Endodermal cell (in vitro differentiated cells): ENCODE results near the gene PABPN1L. TPM values are rescaled to one million over a fixed set of nuclear protein-coding genes. Genes with fewer than 3 reads are reported as not detected.

Experiments used
- DNase-seq: peaks from one replicate; pipeline ENCODE4 v3.0.0-alpha.2; 2017
- H3K27ac ChIP-seq: 2 replicates; pipeline ENCODE4 v1.5.1; 2013; ENCODE audit warnings: mild to moderate bottlenecking, low read depth, low read length, moderate library complexity
- H3K27me3 ChIP-seq: 2 replicates; pipeline ENCODE4 v1.6.1; 2013; ENCODE audit warnings: mild to moderate bottlenecking, low read length, moderate library complexity; ENCODE audit not compliant: insufficient read depth, control insufficient read depth, poor library complexity, severe bottlenecking
- H3K36me3 ChIP-seq: 2 replicates; pipeline ENCODE4 v1.7.0; 2013; ENCODE audit warnings: mild to moderate bottlenecking, low read length, moderate library complexity; ENCODE audit not compliant: control insufficient read depth, insufficient read depth
- H3K4me1 ChIP-seq: one replicate; pipeline ENCODE4 v1.7.0; 2013; ENCODE audit warnings: low read length; ENCODE audit not compliant: control insufficient read depth, insufficient read depth
- H3K4me3 ChIP-seq: 2 replicates; pipeline ENCODE4 v1.5.1; 2013; ENCODE audit warnings: mild to moderate bottlenecking, low read length, moderate library complexity
- H3K9ac ChIP-seq: 2 replicates; pipeline ENCODE4 v1.6.1; 2013; ENCODE audit warnings: mild to moderate bottlenecking, low read length, moderate library complexity; ENCODE audit not compliant: poor library complexity, severe bottlenecking; ENCODE audit errors: extremely low read depth
- H3K9me3 ChIP-seq: 2 replicates; pipeline ENCODE4 v1.6.1; 2013; ENCODE audit warnings: mild to moderate bottlenecking, low read length, moderate library complexity; ENCODE audit not compliant: control insufficient read depth
- H3K27ac Mint-ChIP-seq: 2 replicates; pipeline ENCODE4 v1.8.0; 2020; ENCODE audit warnings: mixed read lengths
- H3K27me3 Mint-ChIP-seq: 2 replicates; pipeline ENCODE4 v1.8.0; 2021; ENCODE audit warnings: mild to moderate bottlenecking, mixed read lengths; ENCODE audit not compliant: insufficient read depth
- H3K36me3 Mint-ChIP-seq: 2 replicates; pipeline ENCODE4 v1.8.0; 2020; ENCODE audit warnings: low read depth, mixed read lengths
- H3K4me1 Mint-ChIP-seq: 2 replicates; pipeline ENCODE4 v1.8.0; 2020; ENCODE audit warnings: mixed read lengths
- H3K4me3 Mint-ChIP-seq: 2 replicates; pipeline ENCODE4 v1.8.0; 2020; ENCODE audit warnings: mild to moderate bottlenecking, moderate library complexity, mixed read lengths
- H3K9me3 Mint-ChIP-seq: 2 replicates; pipeline ENCODE4 v1.8.0; 2020; ENCODE audit warnings: mild to moderate bottlenecking, mixed read lengths
- WGBS, 2 experiments: methylation state at CpG; one replicate each; pipeline versions ENCODE4 v1.1.5 to v1.1.7; 2013; ENCODE audit warnings: missing lambda C conversion rate in 2 of 2, mixed read lengths in 1 of 2; ENCODE audit not compliant: insufficient coverage in 1 of 2, insufficient read length in 1 of 2; 5-methylcytosine and 5-hydroxymethylcytosine counted together
- total RNA-seq, 2 donors: library from RNA; stranded (reverse); fragmentation: NEBNext Ultra II Directional in 1 of 2; extraction: Animal tissue kit (Norgen Biotek cat#: 25700) in 1 of 2; gene quantifications; 2 replicates in 1 of 2; 3 replicates in 1 of 2; pipeline ENCODE4 v1.2.1, GENCODE V29; 2021
- TF ChIP-seq, protein P1 (sequence below): fragments of 200-600 bp; sonication (generic); conservative IDR thresholded peaks from 2 replicates; pipeline ENCODE4 v1.5.0; 2021; ENCODE audit warnings: antibody characterized with exemption, mild to moderate bottlenecking

PABPN1L gene
- total RNA-seq, 2 donors from 2014 or later, result not detected

DNA sequence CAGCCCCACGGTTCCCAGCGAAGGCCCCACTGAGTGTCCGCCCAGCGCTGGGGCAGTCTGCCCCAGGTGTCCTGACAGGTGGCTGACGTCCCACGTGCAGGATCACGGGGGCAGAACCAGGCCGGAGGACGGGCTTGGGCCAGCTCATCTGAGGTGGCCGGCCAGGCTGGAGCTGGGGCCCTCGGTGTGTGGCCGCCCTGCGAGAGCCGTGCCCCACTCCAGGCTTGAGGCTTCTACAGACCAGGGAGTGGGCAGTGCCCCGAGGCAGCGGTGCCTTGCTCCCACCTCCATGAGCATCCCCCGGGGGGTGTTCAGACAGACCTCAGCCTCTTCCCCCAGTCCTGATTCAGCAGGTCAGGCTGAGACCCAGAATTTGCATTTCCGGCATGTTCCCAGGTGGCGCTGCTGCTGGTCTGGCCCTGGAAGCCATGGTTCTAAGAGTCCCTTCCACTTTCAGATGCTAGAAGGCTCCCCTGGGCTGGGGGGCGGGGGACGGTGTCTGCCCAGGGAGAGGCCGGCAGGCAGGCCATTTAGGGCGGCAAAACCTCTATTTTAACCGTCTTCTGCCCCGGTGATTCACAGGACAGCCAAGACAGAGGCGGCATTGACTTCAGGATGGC is 35.4 kb upstream of the PABPN1L start:
- no peak overlapping the region for H3K27ac ChIP-seq
- H3K4me1 Mint-ChIP-seq, result no peaks in the 10 kb centered on the region
- peak; percentile 79 for DNase-seq
- H3K27ac Mint-ChIP-seq, result peak overlapping the region; percentile 48
- H3K9me3 ChIP-seq, result no peaks in the 10 kb centered on the region
- H3K4me3 ChIP-seq, result no peak overlapping the region
- no peak overlapping the region for H3K9ac ChIP-seq
- H3K4me3 Mint-ChIP-seq, result no peak overlapping the region
- H3K36me3 Mint-ChIP-seq, result no peaks in the 10 kb centered on the region
- H3K9me3 Mint-ChIP-seq, result no peaks in the 10 kb centered on the region
- 70 to 82% methylated on average over 9 to 26 of the region's 26 CpGs for WGBS, 2 experiments
- H3K4me1 ChIP-seq, result no peaks in the 10 kb centered on the region
- no peaks in the 10 kb centered on the region for H3K27me3 Mint-ChIP-seq
- no peaks in the 10 kb centered on the region for H3K27me3 ChIP-seq
- H3K36me3 ChIP-seq, result no peaks in the 10 kb centered on the region
- TF ChIP-seq, protein P1, sequence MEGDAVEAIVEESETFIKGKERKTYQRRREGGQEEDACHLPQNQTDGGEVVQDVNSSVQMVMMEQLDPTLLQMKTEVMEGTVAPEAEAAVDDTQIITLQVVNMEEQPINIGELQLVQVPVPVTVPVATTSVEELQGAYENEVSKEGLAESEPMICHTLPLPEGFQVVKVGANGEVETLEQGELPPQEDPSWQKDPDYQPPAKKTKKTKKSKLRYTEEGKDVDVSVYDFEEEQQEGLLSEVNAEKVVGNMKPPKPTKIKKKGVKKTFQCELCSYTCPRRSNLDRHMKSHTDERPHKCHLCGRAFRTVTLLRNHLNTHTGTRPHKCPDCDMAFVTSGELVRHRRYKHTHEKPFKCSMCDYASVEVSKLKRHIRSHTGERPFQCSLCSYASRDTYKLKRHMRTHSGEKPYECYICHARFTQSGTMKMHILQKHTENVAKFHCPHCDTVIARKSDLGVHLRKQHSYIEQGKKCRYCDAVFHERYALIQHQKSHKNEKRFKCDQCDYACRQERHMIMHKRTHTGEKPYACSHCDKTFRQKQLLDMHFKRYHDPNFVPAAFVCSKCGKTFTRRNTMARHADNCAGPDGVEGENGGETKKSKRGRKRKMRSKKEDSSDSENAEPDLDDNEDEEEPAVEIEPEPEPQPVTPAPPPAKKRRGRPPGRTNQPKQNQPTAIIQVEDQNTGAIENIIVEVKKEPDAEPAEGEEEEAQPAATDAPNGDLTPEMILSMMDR, result peak; percentile 25

DNA sequence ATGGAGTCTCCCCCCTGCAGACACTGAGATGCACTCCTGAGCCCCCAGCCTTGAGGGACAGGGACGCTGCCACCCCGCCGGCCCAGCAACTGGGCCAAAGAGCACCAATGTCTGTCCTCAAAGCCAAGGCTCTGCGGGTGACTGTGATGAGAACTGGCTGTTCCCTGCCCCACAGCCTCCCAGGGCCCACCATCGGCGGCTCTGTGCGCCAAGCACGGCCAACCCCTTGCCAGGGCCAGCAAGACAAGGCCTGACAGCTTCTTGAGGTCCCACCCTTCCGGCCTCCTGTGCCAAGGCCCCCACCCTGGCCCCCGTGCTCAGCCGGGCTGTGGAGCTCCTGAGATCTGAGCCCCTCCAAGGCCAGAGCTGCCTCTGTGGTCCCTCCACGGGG is 34.2 kb upstream of the PABPN1L start:
- Mint-ChIP-seq H3K36me3 (no peaks in the 10 kb centered on the region), H3K4me1 (no peaks in the 10 kb centered on the region), H3K4me3 (no peak overlapping the region), H3K9me3 (no peaks in the 10 kb centered on the region), H3K27ac (no peak overlapping the region), H3K27me3 (no peaks in the 10 kb centered on the region)
- Histone ChIP-seq H3K9me3 (no peaks in the 10 kb centered on the region), H3K27ac (no peak overlapping the region), H3K36me3 (no peaks in the 10 kb centered on the region), H3K9ac (no peak overlapping the region), H3K4me1 (no peaks in the 10 kb centered on the region), H3K4me3 (no peak overlapping the region), H3K27me3 (no peaks in the 10 kb centered on the region)
- DNase-seq, result no peak
- TF ChIP-seq, protein P1, result no peak
- WGBS, 2 experiments, result 87 to 92% methylated on average over 3 to 12 of the region's 12 CpGs

DNA sequence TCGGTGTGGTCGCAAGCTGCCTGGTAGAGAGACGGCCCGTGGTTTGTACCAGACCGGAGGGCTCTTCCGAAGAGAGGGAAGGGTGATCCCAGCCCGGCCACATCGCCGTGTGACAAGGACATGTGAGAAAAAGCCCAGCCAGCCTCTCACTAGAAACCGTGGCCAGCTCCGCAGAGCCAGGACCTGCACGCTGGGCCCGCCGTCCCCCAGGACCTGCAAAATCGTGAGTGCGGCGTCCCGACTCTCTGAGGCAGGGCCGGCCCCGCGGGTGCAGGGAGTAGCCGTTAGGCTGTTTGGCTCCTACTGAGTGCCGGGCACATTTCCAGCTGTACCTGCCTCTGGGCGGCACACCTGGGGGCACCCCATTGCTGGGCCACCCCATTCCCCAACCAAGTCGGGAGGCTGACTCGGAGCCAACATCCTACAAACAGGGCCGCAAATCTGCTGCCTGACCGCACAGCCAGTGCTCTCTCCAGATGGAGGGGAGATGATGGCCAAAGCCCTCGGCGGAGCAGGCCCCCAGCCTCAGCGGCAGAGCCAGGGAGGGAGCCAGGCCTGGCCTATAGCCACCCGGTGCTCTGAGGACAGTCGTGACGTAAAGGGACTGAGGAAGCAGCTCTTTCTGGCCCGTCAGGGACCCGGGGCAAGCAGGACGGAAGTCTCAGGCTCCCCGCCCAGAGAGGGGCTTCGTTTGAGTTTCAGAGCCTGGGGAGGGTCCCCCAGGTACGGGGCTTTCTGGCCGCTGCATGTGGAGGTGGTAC is 33.6 kb upstream of the PABPN1L start:
- DNase-seq, result no peak
- H3K9ac ChIP-seq, result no peak overlapping the region
- no peaks in the 10 kb centered on the region for H3K27me3 ChIP-seq
- Mint-ChIP-seq H3K4me1 (no peaks in the 10 kb centered on the region), H3K27me3 (no peaks in the 10 kb centered on the region), H3K9me3 (no peaks in the 10 kb centered on the region), H3K27ac (no peak overlapping the region), H3K36me3 (no peaks in the 10 kb centered on the region), H3K4me3 (no peak overlapping the region)
- no peak overlapping the region for H3K4me3 ChIP-seq
- no peaks in the 10 kb centered on the region for H3K36me3 ChIP-seq
- 89 to 93% methylated on average over 34 to 41 of the region's 41 CpGs for WGBS, 2 experiments
- TF ChIP-seq, protein P1, result no peak
- H3K9me3 ChIP-seq, result no peaks in the 10 kb centered on the region
- no peak overlapping the region for H3K27ac ChIP-seq
- no peaks in the 10 kb centered on the region for H3K4me1 ChIP-seq
